ENCODE results near the gene CLCNKB.
A peak's percentile ranks its signal among the peaks of the same experiment; 100 is the strongest.
"Not testable (repeated sequence)": the region's sequence is repeated elsewhere in the genome, so short reads cannot be mapped to it uniquely, and the experiment has no call there.

The CLCNKB gene

GRCh38 chr1:16043521-16043920 lies at the start of gene CLCNKB:
Gene CLCNKB, plus strand, starts transcription at chr1:16043782. Its CDS starts 711 bp downstream, at chr1:16044493.
- DNase-seq = no peak

- DNase-seq = no peak
Measured at GRCh38 chr1:15994081-15994480, 49.5 kb upstream of the CLCNKB start.

GRCh38 chr1:15994590-15995351 lies 48.8 kb upstream of the CLCNKB start:
- peak; percentile 46 to 55 for DNase-seq

GRCh38 chr1:15997076-15997585 lies 46.5 kb upstream of the CLCNKB start:
- no peak for DNase-seq

GRCh38 chr1:15997637-15998280 lies 45.8 kb upstream of the CLCNKB start:
- DNase-seq = no peak

GRCh38 chr1:15998929-15999328 lies 44.7 kb upstream of the CLCNKB start:
- DNase-seq = no peak

- not testable (repeated sequence) for DNase-seq
Measured at GRCh38 chr1:16001274-16001673, 42.3 kb upstream of the CLCNKB start.

GRCh38 chr1:16005597-16005996 lies 38.0 kb upstream of the CLCNKB start:
- no peak for DNase-seq

GRCh38 chr1:16006010-16006409 lies 37.6 kb upstream of the CLCNKB start:
- DNase-seq = no peak

- DNase-seq = no peak
Measured at GRCh38 chr1:16006552-16007485, 36.8 kb upstream of the CLCNKB start.

GRCh38 chr1:16007671-16008341 lies 35.8 kb upstream of the CLCNKB start:
- DNase-seq = no peak

- DNase-seq = peak; percentile 74 to 79
Measured at GRCh38 chr1:16009030-16009460, 34.5 kb upstream of the CLCNKB start.

GRCh38 chr1:16009678-16010077 lies 33.9 kb upstream of the CLCNKB start:
- no peak for DNase-seq

- DNase-seq = no peak
Measured at GRCh38 chr1:16010837-16011236, 32.7 kb upstream of the CLCNKB start.

GRCh38 chr1:16011936-16012589 lies 31.5 kb upstream of the CLCNKB start:
- DNase-seq = no peak

GRCh38 chr1:16012590-16013219 lies 30.9 kb upstream of the CLCNKB start:
- DNase-seq = peak; percentile 15 to 30

GRCh38 chr1:16013220-16013907 lies 30.2 kb upstream of the CLCNKB start:
- DNase-seq = peak in 1 of 2 donors; percentile 33

- no peak for DNase-seq
Measured at GRCh38 chr1:16013908-16014258, 29.7 kb upstream of the CLCNKB start.

- DNase-seq = no peak
Measured at GRCh38 chr1:16014509-16015482, 28.8 kb upstream of the CLCNKB start.

GRCh38 chr1:16015491-16015890 lies 28.1 kb upstream of the CLCNKB start:
- DNase-seq = no peak

All from stimulated activated CD4-positive, alpha-beta T cell treated with anti-CD3 and anti-CD28 coated beads, Interleukin-2, amount 100 ng/mL, for 48 hours (primary cell).